Nephron progenitor cell (in vitro differentiated cells): ENCODE results near the gene STAT5A.

ENCODE experiments used
- DNase-seq: peaks from one replicate; pipeline ENCODE4 v3.0.0; 2021
- H3K27ac Mint-ChIP-seq: 2 replicates; pipeline ENCODE4 v1.8.0; 2021; ENCODE audit warnings: mild to moderate bottlenecking, moderate library complexity, mixed read lengths
- H3K27me3 Mint-ChIP-seq: 2 replicates; pipeline ENCODE4 v1.8.0; 2021; ENCODE audit warnings: mild to moderate bottlenecking, low read depth, mixed read lengths; ENCODE audit not compliant: poor library complexity
- H3K36me3 Mint-ChIP-seq: 2 replicates; pipeline ENCODE4 v1.8.0; 2021; ENCODE audit warnings: low read depth, mixed read lengths
- H3K4me1 Mint-ChIP-seq: 2 replicates; pipeline ENCODE4 v1.8.0; 2021; ENCODE audit warnings: mixed read lengths
- H3K4me3 Mint-ChIP-seq: 2 replicates; pipeline ENCODE4 v1.8.0; 2021; ENCODE audit warnings: mild to moderate bottlenecking, moderate library complexity, mixed read lengths
- H3K9me3 Mint-ChIP-seq: 2 replicates; pipeline ENCODE4 v1.8.0; 2021; ENCODE audit warnings: mild to moderate bottlenecking, moderate library complexity, mixed read lengths
- CTCF ChIP-seq: fragments of 200-600 bp; sonication (generic); IDR thresholded peaks from 2 replicates; pipeline ENCODE4 v1.5.0; 2021; ENCODE audit warnings: antibody characterized with exemption

The STAT5A gene

GRCh38 chr17:42266918-42267766 lies 21.2 kb upstream of the STAT5A start:
- Mint-ChIP-seq H3K27ac (no peak overlapping the region), H3K36me3 (peaks cover 8% of the 10 kb centered on the region), H3K27me3 (peaks cover 7% of the 10 kb centered on the region), H3K4me3 (no peak overlapping the region), H3K9me3 (peaks cover 9% of the 10 kb centered on the region), H3K4me1 (peaks cover 17% of the 10 kb centered on the region)
- no peak for DNase-seq
- no peak for TF ChIP-seq CTCF

- Mint-ChIP-seq H3K9me3 (peaks cover 9% of the 10 kb centered on the region), H3K4me1 (peaks cover 27% of the 10 kb centered on the region), H3K4me3 (no peak overlapping the region), H3K36me3 (peaks cover 8% of the 10 kb centered on the region), H3K27me3 (peaks cover 7% of the 10 kb centered on the region), H3K27ac (no peak overlapping the region)
- TF ChIP-seq CTCF = no peak
- no peak for DNase-seq
These were observed 20.1 kb upstream of the STAT5A start for GRCh38 chr17:42268236-42268635.

- peaks cover 6% of the 10 kb centered on the region for H3K9me3 Mint-ChIP-seq
- H3K27ac Mint-ChIP-seq = no peak overlapping the region
- H3K4me3 Mint-ChIP-seq = no peak overlapping the region
- no peak for TF ChIP-seq CTCF
- H3K36me3 Mint-ChIP-seq = peaks cover 6% of the 10 kb centered on the region
- DNase-seq = no peak
- peaks cover 45% of the 10 kb centered on the region for H3K4me1 Mint-ChIP-seq
- peaks cover 7% of the 10 kb centered on the region for H3K27me3 Mint-ChIP-seq
These were observed 18.1 kb upstream of the STAT5A start for GRCh38 chr17:42270170-42270535.

- Mint-ChIP-seq H3K9me3 (peaks cover 2% of the 10 kb centered on the region), H3K4me1 (peaks cover 50% of the 10 kb centered on the region), H3K27ac (no peak overlapping the region), H3K27me3 (peaks cover 7% of the 10 kb centered on the region), H3K4me3 (no peak overlapping the region), H3K36me3 (peaks cover 2% of the 10 kb centered on the region)
- TF ChIP-seq CTCF = no peak
- DNase-seq = no peak
These were observed 17.7 kb upstream of the STAT5A start for GRCh38 chr17:42270596-42270995.

- Mint-ChIP-seq H3K27me3 (peaks cover 4% of the 10 kb centered on the region), H3K36me3 (no peaks in the 10 kb centered on the region), H3K4me3 (no peak overlapping the region), H3K9me3 (no peaks in the 10 kb centered on the region), H3K27ac (no peak overlapping the region), H3K4me1 (peaks cover 50% of the 10 kb centered on the region)
- no peak for DNase-seq
- TF ChIP-seq CTCF = no peak
These were observed 17.1 kb upstream of the STAT5A start for GRCh38 chr17:42271006-42271778.
